HCT116 (cell line): ENCODE results near the gene ABCB1.
"Not testable (repeated sequence)": the region's sequence is repeated elsewhere in the genome, so short reads cannot be mapped to it uniquely, and the experiment has no call there.

Experiments
- ATF3 ChIP-seq: IDR thresholded peaks from 2 replicates; pipeline ENCODE4 v1.6.1; 2012
- CTCF ChIP-seq, 3 experiments: fragments of 200-600 bp in 1 of 3; sonication (generic) in 1 of 3; IDR thresholded peaks in 2 of 3; conservative IDR thresholded peaks in 1 of 3; 2 replicates each; pipeline ENCODE4 v1.5.1; 2012 to 2017; ENCODE audit warnings: low read depth in 2 of 3, low read length in 2 of 3, antibody characterized with exemption in 1 of 3, borderline replicate concordance in 1 of 3, control low read depth in 1 of 3, mild to moderate bottlenecking in 1 of 3, mixed read lengths in 1 of 3, mixed run types in 1 of 3, moderate library complexity in 1 of 3; ENCODE audit not compliant: insufficient read depth in 1 of 3
- POLR2A ChIP-seq: IDR thresholded peaks from 2 replicates; pipeline ENCODE4 v1.7.0; 2011; ENCODE audit warnings: borderline replicate concordance; ENCODE audit not compliant: insufficient read depth, insufficient read length; ENCODE audit errors: extremely low read depth
- POLR2AphosphoS5 ChIP-seq: IDR thresholded peaks from 2 replicates; pipeline ENCODE4 v1.6.1; 2011; ENCODE audit warnings: mild to moderate bottlenecking, low read depth, low read length, moderate library complexity

- TF ChIP-seq CTCF (IDR thresholded peaks at IDR 0.05 in 2 of 3, conservative IDR thresholded peaks at IDR 0.05 in 1 of 3; ENCODE audit: borderline replicate concordance in 1 of 3, insufficient read depth in 1 of 3, low read depth in 2 of 3, low read length in 2 of 3); POLR2AphosphoS5; ATF3; POLR2A: not testable (repeated sequence)
Observed at GRCh38 chr7:87469204-87469603, 131.5 kb downstream of the ABCB1 start.
